Measurements from ENCODE around the gene HNRNPA2B1. TPM values are rescaled to one million over a fixed set of nuclear protein-coding genes. Genes with fewer than 3 reads are reported as not detected.
"Not testable (repeated sequence)": the region's sequence is repeated elsewhere in the genome, so short reads cannot be mapped to it uniquely, and the experiment has no call there.

HNRNPA2B1 gene
- total RNA-seq, 2 donors from 2014 or later: 269 to 275 TPM

DNA sequence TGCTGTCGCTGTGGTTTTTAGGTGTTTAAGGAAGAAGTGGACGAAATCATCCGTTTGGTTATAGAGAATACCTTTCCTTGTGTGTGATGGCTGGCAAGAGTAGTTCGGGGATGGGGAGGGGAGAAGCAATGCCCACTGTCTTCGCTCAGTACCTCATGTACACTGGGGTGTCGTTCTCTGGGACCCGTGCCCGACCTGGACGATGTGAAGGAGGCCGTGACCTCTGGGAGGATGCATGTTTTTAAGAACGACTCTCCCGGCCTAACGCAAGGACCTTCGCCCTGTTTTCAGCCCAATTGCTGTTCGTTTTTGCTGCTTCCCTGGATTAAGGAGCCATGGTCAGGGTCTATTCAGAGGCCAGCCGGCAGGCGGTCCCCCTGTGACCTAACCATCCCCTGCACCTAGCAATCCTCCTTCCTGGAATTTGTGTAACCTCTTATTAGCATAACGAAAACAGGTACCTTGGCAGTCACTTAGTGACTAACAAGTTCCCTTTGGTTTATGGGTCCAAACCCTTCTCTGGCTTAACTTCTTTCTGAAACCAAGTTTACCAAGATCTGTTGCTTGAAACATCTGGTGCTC, 47.2 kb downstream of the HNRNPA2B1 start:
- DNase-seq (ENCODE audit: low spot score): no peak
- intact Hi-C loops (cut with DNase I): no loop called here

DNA sequence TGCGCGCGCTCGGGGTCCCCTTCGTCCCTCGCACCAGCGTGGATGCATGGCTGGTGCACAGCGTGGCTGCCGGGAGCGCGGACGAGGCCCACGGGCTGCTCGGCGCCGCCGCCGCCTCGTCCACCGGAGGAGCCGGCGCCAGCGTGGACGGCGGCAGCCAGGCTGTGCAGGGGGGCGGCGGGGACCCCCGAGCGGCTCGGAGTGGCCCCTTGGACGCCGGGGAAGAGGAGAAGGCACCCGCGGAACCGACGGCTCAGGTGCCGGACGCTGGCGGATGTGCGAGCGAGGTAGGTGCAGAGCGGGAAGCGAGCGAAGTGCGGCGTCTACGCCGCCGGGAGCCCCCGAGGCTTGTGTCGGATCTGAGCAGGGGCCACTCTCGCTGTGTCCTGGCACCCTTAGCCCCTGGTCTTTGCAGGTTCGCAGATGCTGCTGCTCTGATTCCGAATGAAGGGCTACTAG, 47.7 kb downstream of the HNRNPA2B1 start:
- intact Hi-C loops (cut with DNase I); DNase-seq (ENCODE audit: low spot score): not testable (repeated sequence)

DNA sequence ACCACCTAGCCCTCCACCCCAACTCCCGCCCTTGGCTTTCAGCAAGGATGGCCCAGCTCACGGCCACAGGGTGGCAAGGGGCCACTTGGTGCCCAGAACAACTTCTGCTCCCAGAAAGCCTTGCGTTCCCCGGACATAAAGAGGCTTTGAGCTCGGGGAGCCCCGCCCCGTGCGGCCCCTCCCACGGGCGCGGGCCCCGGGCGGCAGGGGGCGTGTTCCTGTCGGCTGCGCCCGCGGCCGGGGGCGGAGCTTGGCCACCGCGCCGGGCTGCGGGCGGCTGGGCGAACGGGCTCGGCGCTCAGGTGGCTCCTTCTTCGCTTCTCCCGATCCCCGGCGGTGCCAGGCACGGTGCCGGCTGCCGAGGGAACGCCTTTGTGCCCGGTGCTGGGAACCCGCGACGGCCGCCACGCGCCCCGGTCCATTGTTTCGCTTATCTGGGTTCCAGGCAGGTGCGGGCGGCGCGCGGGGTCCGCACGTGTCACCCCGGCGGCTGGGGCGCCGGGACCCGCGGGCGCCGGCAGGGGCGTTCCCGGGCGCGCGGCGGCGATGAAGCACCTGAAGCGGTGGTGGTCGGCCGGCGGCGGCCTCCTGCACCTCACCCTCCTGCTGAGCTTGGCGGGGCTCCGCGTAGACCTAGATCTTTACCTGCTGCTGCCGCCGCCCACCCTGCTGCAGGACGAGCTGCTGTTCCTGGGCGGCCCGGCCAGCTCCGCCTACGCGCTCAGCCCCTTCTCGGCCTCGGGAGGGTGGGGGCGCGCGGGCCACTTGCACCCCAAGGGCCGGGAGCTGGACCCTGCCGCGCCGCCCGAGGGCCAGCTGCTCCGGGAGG, 48.4 kb downstream of the HNRNPA2B1 start, which contains the start of gene NFE2L3:
NFE2L3 (plus strand) TSS at position 246 of the 829 bp plus-strand sequence; CDS start at position 547, 301 bp downstream.
- intact Hi-C loops (cut with DNase I): no loop called here
- peak; percentile 90 for DNase-seq (ENCODE audit: low spot score)

DNA sequence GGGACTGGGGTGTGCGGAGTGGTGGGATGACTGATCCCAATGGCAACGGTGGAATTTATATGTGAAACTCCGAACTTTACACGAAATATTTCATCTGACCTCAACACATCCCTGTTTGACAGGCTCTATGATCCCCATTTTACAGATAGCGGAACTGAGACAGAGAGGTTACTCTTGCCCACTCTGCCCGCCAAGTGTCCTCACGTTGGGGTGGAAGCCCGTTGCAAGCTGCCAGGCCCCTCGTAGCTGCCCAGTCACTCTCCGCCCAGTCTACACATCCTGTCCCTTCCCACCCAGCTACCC, 48.9 kb downstream of the HNRNPA2B1 start:
- intact Hi-C loops (cut with DNase I): no loop called here
- no peak for DNase-seq (ENCODE audit: low spot score)

DNA sequence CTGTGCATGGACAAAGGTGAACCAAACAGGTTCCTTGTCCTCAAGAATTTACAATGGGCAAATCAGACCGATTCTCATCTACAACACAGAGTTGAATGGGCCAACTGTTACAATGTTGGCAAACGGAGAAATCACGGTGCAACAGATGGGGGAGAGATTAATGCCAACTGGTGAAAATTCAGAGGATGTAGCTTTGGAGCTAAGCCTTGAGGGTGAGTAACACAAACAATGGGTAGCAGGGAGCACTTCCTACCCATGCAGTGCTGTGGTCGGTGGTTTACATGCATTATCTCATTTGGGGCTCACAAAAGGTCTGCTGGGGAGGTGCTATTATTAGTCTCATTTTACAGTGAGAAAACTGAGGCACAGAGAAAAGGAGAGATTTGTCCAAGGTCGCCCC, 49.5 kb downstream of the HNRNPA2B1 start:
- DNase-seq (ENCODE audit: low spot score): no peak
- intact Hi-C loops (cut with DNase I): no loop called here

DNA sequence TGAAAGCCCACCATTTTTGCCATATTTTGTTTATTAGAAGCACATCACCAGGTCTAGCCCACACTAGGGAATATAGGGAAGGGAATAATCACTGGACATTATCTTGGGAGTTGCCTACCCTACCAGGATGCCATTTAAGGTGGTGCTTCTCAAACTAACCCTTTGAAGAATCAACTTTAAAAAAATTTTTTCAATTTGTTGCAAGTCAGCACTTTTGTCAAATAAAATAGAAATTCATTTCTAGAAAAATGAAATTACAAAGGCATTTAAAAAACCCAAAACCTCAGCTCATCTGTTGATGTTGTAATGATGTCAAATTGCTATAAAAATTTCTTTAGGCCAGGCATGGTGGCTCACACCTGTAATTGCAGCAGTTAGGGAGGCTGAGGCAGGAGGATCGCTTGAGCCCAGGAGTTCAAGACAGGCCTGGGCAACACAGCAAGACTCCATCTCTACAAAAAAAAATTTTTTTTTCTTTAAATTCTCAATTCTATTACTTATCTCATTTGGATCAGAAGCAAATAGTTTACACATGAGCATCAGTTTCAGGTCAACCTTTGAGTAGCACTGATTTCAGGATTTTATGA, 51.1 kb downstream of the HNRNPA2B1 start:
- DNase-seq (ENCODE audit: low spot score): no peak
- intact Hi-C loops (cut with DNase I): no loop called here

DNA sequence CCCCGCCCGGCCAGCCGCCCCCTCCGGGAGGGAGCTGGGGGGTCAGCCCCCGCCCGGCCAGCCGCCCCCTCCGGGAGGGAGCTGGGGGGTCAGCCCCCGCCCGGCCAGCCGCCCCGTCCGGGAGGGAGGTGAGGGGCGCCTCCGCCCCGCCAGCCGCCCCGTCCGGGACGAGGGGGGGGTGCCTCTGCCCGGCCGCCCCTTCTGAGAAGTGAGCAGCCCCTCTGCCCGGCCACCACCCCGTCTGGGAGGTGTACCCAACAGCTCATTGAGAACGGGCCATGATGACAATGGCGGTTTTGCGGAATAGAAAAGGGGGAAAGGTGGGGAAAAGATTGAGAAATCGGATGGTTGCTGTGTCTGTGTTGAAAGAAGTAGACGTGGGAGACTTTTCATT, 52.2 kb downstream of the HNRNPA2B1 start:
- intact Hi-C loops (cut with DNase I); DNase-seq (ENCODE audit: low spot score): not testable (repeated sequence)

DNA sequence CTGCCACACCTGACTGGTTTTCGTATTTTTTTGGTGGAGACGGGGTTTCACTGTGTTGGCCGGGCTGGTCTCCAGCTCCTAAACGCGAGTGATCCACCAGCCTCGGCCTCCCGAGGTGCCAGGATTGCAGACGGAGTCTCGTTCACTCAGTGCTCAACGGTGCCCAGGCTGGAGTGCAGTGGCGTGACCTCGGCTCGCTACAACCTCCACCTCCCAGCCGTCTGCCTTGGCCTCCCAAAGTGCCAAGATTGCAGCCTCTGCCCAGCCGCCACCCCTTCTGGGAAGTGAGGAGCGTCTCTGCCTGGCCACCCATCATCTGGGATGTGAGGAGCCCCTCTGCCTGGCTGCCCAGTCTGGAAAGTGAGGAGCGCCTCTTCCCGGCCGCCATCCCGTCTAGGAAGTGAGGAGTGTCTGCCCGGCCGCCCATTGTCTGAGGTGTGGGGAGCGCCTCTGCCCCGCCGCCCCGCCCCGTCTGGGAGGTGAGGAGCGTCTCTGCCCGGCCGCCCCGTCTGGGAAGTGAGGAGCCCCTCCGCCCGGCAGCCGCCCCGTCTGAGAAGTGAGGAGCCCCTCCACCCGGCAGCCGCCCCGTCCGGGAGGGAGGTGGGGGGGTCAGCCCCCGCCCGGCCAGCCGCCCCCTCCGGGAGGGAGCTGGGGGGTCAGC, 52.8 kb downstream of the HNRNPA2B1 start:
- DNase-seq (ENCODE audit: low spot score); intact Hi-C loops (cut with DNase I): not testable (repeated sequence)

DNA sequence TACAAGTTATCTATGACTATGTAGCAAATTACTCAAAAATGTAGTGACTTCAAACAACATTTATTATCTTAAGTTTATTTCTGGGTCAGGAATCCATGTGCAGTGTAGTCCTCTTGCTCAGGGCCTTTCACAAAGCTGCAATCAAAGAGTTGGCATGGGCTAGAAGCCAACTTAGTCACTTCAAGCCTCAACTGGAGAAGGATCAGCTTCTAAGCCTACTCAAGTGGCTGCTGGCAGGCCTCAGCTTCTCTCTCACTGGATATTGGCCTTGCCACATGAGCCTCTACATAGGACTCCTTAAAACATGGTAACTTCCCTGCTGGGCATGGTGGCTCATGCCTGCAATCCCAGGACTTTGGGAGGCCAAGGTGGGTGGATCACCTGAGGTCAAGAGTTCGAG, 53.5 kb downstream of the HNRNPA2B1 start:
- DNase-seq (ENCODE audit: low spot score): no peak
- intact Hi-C loops (cut with DNase I): no loop called here

DNA sequence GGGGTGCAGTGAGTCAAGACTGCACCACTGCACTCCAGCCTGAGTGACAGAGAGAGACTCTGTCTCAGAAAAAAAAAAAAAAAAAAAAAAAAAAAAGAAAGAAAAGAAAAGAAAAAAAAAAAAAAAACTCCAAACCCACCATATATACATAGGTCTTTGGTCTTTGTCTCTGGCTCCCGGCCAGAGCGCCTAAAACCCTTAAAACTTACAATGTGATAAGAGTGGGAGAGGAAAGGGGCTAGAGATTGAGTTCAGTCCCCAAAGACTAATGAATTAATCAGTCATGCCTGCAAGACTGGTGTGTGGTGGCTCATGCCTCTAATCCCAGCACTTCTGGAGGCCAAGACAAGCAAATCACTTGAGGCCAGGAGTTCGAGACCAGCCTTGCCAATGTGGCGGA, 55.3 kb downstream of the HNRNPA2B1 start:
- intact Hi-C loops (cut with DNase I): no loop called here

DNA sequence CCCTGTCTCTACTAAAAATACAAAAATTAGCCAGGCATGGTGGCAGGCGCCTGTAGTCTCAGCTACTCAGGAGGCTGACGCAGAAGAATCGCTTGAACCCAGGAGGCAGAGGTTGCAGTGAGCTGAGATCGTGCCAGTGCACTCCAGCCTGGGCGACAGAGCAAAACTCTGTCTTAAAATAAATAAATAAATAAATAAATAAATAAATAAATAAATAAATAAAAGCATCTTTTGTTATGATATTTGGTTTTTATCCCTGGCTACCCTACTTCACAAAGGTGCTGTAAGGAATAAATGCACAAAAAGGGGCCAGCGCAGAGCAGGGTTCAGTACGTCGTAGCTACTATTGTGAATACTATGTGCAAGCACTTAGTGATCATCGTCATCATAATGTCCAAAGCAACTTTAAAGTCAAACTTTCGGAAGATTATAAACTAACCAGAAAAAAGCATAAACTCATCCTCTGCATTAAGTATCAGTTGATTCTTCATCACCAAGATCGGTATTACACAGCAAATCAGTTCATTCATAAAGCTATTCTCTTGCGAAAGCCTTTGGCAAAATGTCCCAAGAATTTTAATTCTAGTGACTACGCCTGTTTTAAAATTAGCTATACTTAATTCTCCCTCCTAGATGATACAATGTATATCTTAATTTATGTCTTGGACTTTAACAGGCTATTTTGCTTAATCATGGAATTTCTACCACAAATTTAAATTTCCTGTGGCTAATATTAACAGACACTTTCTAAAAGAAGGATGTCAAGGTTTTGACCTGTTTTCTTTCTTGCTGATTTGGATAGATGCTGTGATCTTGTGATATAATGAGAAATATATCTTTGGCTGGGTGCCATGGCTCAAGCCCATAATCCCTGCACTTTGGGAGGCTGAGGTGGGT, 56.1 kb downstream of the HNRNPA2B1 start:
- no peak for DNase-seq (ENCODE audit: low spot score)
- intact Hi-C loops (cut with DNase I): no loop called here

More for the DNA sequence above, 55.3 kb downstream of the HNRNPA2B1 start:
- no peak for DNase-seq (ENCODE audit: low spot score)

DNA sequence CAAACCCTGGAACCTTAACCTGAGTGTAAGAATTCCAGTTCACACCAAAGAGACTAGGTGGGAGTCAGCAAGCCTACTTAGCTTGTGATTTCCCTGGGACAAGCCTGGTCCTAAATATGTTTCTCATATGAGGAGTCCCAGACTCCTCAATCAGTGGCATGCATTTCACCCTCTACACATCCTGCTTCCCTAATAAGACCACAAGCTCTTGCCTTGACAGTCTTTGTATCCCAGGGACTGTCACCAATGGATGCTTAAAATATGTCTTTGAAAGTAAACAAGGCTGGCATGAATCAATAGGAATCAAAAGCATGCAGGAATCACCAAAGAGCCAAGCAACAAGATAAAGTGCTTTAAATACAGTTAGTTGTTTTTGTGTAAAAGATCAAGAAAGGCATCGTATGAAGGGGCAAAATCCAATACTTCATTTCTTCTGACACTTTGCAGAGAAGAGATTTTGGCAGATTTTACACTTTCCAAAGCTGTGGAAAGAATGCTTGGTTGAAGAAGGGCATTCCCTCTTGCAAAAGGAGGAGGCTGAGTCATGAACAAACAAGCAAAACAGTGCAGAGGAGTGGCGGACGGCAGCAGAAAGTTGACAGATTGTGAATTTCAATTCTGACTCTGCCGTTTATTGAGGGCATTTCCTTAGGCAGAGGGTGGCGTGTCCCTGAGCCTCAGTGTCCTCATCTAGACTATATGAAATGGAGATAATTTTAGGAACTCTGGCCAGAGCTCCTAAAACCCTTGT, 57.1 kb downstream of the HNRNPA2B1 start:
- intact Hi-C loops (cut with DNase I): no loop called here
- DNase-seq (ENCODE audit: low spot score): no peak

DNA sequence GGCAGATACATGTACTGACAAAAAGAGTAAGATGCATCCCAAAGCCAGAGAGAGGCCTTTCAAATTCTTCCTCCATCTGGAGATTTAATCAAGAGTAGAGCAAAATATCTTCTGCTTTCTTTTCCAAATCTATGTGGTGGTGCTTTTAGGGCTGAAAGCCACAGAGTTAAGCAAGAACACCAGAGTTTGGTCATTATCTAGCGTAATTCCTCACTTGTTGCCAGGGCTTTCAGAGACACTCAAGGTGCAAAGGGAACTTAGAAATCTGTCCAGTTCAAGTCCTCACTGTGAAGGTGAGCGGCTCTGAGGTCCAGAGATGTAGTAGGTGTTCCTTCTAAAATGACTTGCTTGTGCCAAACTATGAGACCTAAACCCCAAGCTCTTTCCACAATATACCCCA, 59.5 kb downstream of the HNRNPA2B1 start:
- intact Hi-C loops (cut with DNase I): no loop called here
- no peak for DNase-seq (ENCODE audit: low spot score)

DNA sequence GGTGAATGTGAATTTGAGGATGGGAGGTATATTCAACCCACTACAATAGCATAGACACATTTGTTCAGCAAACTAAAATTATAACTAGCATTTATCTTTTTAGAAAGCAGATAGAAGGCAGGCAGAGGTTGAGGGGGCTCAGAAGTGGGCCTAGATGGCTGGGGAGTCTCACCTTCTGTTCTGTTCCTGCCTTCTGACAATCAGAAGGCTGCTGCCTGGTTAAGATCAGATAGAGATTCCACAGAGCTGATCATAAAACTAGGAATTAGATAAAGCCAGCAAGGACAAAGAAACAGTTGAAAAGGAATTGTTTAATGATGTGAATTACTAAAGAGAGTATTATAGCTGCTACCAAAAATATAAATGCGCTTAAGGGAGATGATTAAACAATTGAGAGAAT, 60.2 kb downstream of the HNRNPA2B1 start:
- intact Hi-C loops (cut with DNase I): no loop called here
- DNase-seq (ENCODE audit: low spot score): no peak

All from posterior vena cava (tissue), 2 donors.